Lower lobe of right lung (tissue), 2 donors: ENCODE measurements around the gene SESN1. TPM values are rescaled to one million over a fixed set of nuclear protein-coding genes. Genes with fewer than 3 reads are reported as not detected.
A peak's percentile ranks its signal among the peaks of the same experiment; 100 is the strongest.

ENCODE experiments used
- ATAC-seq, 2 donors: fragments of 200-7000 bp; cut with Tn5 transposase; one replicate each; pipeline ENCODE4 v1.9.1; 2020 to 2022; ENCODE audit warnings: mild to moderate bottlenecking in 2 of 2, moderate library complexity in 2 of 2
- DNase-seq: peaks from one replicate; pipeline ENCODE4 v3.0.0-alpha.2; 2020
- H3K27ac ChIP-seq: fragments of 200-600 bp; one replicate; pipeline ENCODE4 v1.8.0; 2022
- H3K27me3 ChIP-seq: fragments of 200-600 bp; one replicate; pipeline ENCODE4 v1.8.0; 2022; ENCODE audit warnings: low read depth
- H3K36me3 ChIP-seq: fragments of 200-600 bp; one replicate; pipeline ENCODE4 v1.8.0; 2022; ENCODE audit warnings: mild to moderate bottlenecking
- H3K4me1 ChIP-seq: fragments of 200-600 bp; one replicate; pipeline ENCODE4 v1.8.0; 2022
- H3K4me3 ChIP-seq: fragments of 200-600 bp; one replicate; pipeline ENCODE4 v1.8.0; 2022; ENCODE audit warnings: mild to moderate bottlenecking
- H3K9me3 ChIP-seq: fragments of 200-600 bp; one replicate; pipeline ENCODE4 v1.8.0; 2022
- CTCF ChIP-seq: fragments of 200-600 bp; IDR thresholded peaks from one replicate; pipeline ENCODE4 v1.8.0; 2022; ENCODE audit warnings: antibody characterized with exemption, mild to moderate bottlenecking
- intact Hi-C: fragments of 100-400 bp; cut with DNase I; formaldehyde crosslinking; loops from one replicate; pipeline ENCODE4 v1.11.0; 2022
- total RNA-seq: library from RNA; stranded (reverse); fragmentation: NEBNext Ultra II Directional; extraction: Animal tissue kit (Norgen Biotek cat#: 25700); gene quantifications from one replicate; pipeline ENCODE4 v1.2.1, GENCODE V29; 2021
- donor health status: DM: no; HTN: yes; CAD: no; lungs with severe emphysema.

The SESN1 gene
- total RNA-seq, 1 donor from 2014 or later, result 37.9 TPM

- intact Hi-C loops, result no loop called here
Observed at GRCh38 chr6:108952776-108953486, 141.7 kb downstream of the SESN1 start.

GRCh38 chr6:108951351-108951953, 143.2 kb downstream of the SESN1 start:
- H3K27me3 ChIP-seq, result no peaks in the 10 kb centered on the region
- TF ChIP-seq CTCF, result no peak
- no peaks in the 10 kb centered on the region for H3K36me3 ChIP-seq
- ATAC-seq (no peak), DNase-seq (no peak)
- intact Hi-C loops, result no loop called here
- H3K4me1 ChIP-seq, result peaks cover 27% of the 10 kb centered on the region
- H3K9me3 ChIP-seq, result no peaks in the 10 kb centered on the region
- H3K27ac ChIP-seq, result peak overlapping the region; percentile 25
- H3K4me3 ChIP-seq, result no peak overlapping the region

More at GRCh38 chr6:108952776-108953486, 141.7 kb downstream of the SESN1 start:
- H3K27me3 ChIP-seq, result no peaks in the 10 kb centered on the region
- no peaks in the 10 kb centered on the region for H3K36me3 ChIP-seq
- H3K27ac ChIP-seq, result no peak overlapping the region
- H3K9me3 ChIP-seq, result no peaks in the 10 kb centered on the region
- peaks cover 13% of the 10 kb centered on the region for H3K4me1 ChIP-seq
- no peak overlapping the region for H3K4me3 ChIP-seq
- no peak for TF ChIP-seq CTCF
- DNase-seq (no peak), ATAC-seq (no peak)

- intact Hi-C loops, result no loop called here
- ATAC-seq, result peak in 1 of 2 donors; percentile 38
- peaks cover 57% of the 10 kb centered on the region for H3K4me1 ChIP-seq
Observed at GRCh38 chr6:108948181-108948661, 146.4 kb downstream of the SESN1 start.

GRCh38 chr6:108947114-108947854, 147.4 kb downstream of the SESN1 start:
- DNase-seq (no peak), ATAC-seq (peak; percentile 73 to 77)
- Histone ChIP-seq H3K36me3 (no peaks in the 10 kb centered on the region), H3K27ac (peak overlapping the region; percentile 70), H3K4me3 (no peak overlapping the region), H3K4me1 (peaks cover 66% of the 10 kb centered on the region), H3K9me3 (no peaks in the 10 kb centered on the region), H3K27me3 (no peaks in the 10 kb centered on the region)
- intact Hi-C loops, result no loop called here
- no peak for TF ChIP-seq CTCF

More at GRCh38 chr6:108948181-108948661, 146.4 kb downstream of the SESN1 start:
- H3K27me3 ChIP-seq, result no peaks in the 10 kb centered on the region
- no peak for DNase-seq
- peak overlapping the region; percentile 70 for H3K27ac ChIP-seq
- no peaks in the 10 kb centered on the region for H3K36me3 ChIP-seq
- H3K9me3 ChIP-seq, result no peaks in the 10 kb centered on the region
- no peak overlapping the region for H3K4me3 ChIP-seq
- no peak for TF ChIP-seq CTCF

GRCh38 chr6:108946695-108947094, 148.0 kb downstream of the SESN1 start:
- peaks cover 71% of the 10 kb centered on the region for H3K4me1 ChIP-seq
- ATAC-seq (peak in 1 of 2 donors; percentile 28), DNase-seq (no peak)
- peak overlapping the region; percentile 70 for H3K27ac ChIP-seq
- no peak overlapping the region for H3K4me3 ChIP-seq
- intact Hi-C loops, result no loop called here
- no peaks in the 10 kb centered on the region for H3K9me3 ChIP-seq
- no peaks in the 10 kb centered on the region for H3K27me3 ChIP-seq
- H3K36me3 ChIP-seq, result no peaks in the 10 kb centered on the region
- TF ChIP-seq CTCF, result no peak
